Measurements from ENCODE around the gene RAB3B.
A peak's percentile ranks its signal among the peaks of the same experiment; 100 is the strongest.

Gene RAB3B

GRCh38 chr1:51990478-51990965 lies at the start of gene RAB3B:
Gene RAB3B, minus strand, starts transcription at chr1:51990700. Its CDS starts 13,583 bp downstream, at chr1:51977117.
- Histone ChIP-seq H3K27ac (no peak within 1 kb of the TSS), H3K4me1 (ENCODE audit: low read depth, poor library complexity, severe bottlenecking) (peaks cover 6% of the 10 kb centered on the region), H3K4me3 (IDR thresholded peaks at IDR 0.05; ENCODE audit: insufficient read depth, low read depth, low read length) (peak within 1 kb of the TSS; percentile 63), H3K79me2 (ENCODE audit: insufficient read depth, low read depth) (no peaks in the 10 kb centered on the region), H3K36me3 (ENCODE audit: insufficient read depth) (no peaks in the 10 kb centered on the region), H3K4me2 (peak within 1 kb of the TSS; percentile 52), H3K9ac (no peak within 1 kb of the TSS; the same call in 1 of the 2 replicates), H3K27me3 (ENCODE audit: insufficient read depth, low read depth) (peaks cover 15% of the 10 kb centered on the region; the same call in 1 of the 2 replicates), H2AFZ (ENCODE audit: low read depth) (peak within 1 kb of the TSS; percentile 75), H4K20me1 (ENCODE audit: insufficient read depth) (no peaks in the 10 kb centered on the region)
- TF ChIP-seq CTCF (conservative IDR thresholded peaks at IDR 0.05; ENCODE audit: low read depth, low read length) = no peak

DNA sequence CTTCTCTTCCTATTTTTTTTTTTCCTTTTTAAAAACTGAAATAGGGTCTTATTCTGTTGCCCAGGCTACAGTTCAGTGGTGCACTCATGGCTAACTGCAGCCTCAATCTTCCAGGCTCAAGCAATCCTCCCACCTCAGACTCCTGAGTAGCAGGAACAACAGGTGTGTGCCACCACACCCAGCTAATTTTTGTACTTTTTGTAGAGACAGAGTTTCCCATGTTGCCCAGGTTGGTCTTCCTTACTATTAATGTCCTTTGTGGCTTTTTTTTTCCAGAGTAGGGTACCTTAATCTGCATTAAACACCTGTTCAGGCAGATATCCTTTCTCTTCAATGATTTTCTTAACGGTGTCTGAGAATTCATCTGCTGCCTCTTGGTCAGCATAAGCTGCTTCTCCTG lies 47.4 kb upstream of the RAB3B start:
- H3K4me3 ChIP-seq (IDR thresholded peaks at IDR 0.05; ENCODE audit: insufficient read depth, low read depth, low read length) = no peak overlapping the region
- no peaks in the 10 kb centered on the region for H3K36me3 ChIP-seq (ENCODE audit: insufficient read depth)
- no peak overlapping the region for H3K9ac ChIP-seq
- H2AFZ ChIP-seq (ENCODE audit: low read depth) = no peak overlapping the region
- H3K27ac ChIP-seq = no peak overlapping the region
- no peaks in the 10 kb centered on the region for H4K20me1 ChIP-seq (ENCODE audit: insufficient read depth)
- peaks cover 6% of the 10 kb centered on the region for H3K4me1 ChIP-seq (ENCODE audit: low read depth, poor library complexity, severe bottlenecking)
- TF ChIP-seq CTCF (conservative IDR thresholded peaks at IDR 0.05; ENCODE audit: low read depth, low read length) = no peak
- peaks cover 6% of the 10 kb centered on the region for H3K79me2 ChIP-seq (ENCODE audit: insufficient read depth, low read depth)
- no peaks in the 10 kb centered on the region for H3K27me3 ChIP-seq (ENCODE audit: insufficient read depth, low read depth)
- no peak overlapping the region for H3K4me2 ChIP-seq

GRCh38 chr1:52037402-52037814 lies 46.9 kb upstream of the RAB3B start:
- Histone ChIP-seq H3K4me1 (ENCODE audit: low read depth, poor library complexity, severe bottlenecking) (peaks cover 6% of the 10 kb centered on the region), H3K9ac (no peak overlapping the region), H3K4me3 (IDR thresholded peaks at IDR 0.05; ENCODE audit: insufficient read depth, low read depth, low read length) (no peak overlapping the region), H3K36me3 (ENCODE audit: insufficient read depth) (no peaks in the 10 kb centered on the region), H3K79me2 (ENCODE audit: insufficient read depth, low read depth) (peaks cover 11% of the 10 kb centered on the region), H3K27me3 (ENCODE audit: insufficient read depth, low read depth) (no peaks in the 10 kb centered on the region), H2AFZ (ENCODE audit: low read depth) (no peak overlapping the region), H3K27ac (no peak overlapping the region), H4K20me1 (ENCODE audit: insufficient read depth) (no peaks in the 10 kb centered on the region), H3K4me2 (no peak overlapping the region)
- TF ChIP-seq CTCF (conservative IDR thresholded peaks at IDR 0.05; ENCODE audit: low read depth, low read length) = no peak

- Histone ChIP-seq H3K4me1 (ENCODE audit: low read depth, poor library complexity, severe bottlenecking) (peaks cover 25% of the 10 kb centered on the region), H3K36me3 (ENCODE audit: insufficient read depth) (no peaks in the 10 kb centered on the region), H3K4me2 (peak overlapping the region; percentile 85), H3K79me2 (ENCODE audit: insufficient read depth, low read depth) (peaks cover 42% of the 10 kb centered on the region), H3K27me3 (ENCODE audit: insufficient read depth, low read depth) (no peaks in the 10 kb centered on the region), H2AFZ (ENCODE audit: low read depth) (peak overlapping the region; percentile 54), H4K20me1 (ENCODE audit: insufficient read depth) (0 out of 2 replicates have a peak, but pooled peaks cover 6% of the 10 kb centered on the region), H3K9ac (peak overlapping the region; percentile 88; the same call in 1 of the 2 replicates), H3K4me3 (IDR thresholded peaks at IDR 0.05; ENCODE audit: insufficient read depth, low read depth, low read length) (peak overlapping the region; percentile 98), H3K27ac (peak overlapping the region; percentile 76)
- TF ChIP-seq CTCF (conservative IDR thresholded peaks at IDR 0.05; ENCODE audit: low read depth, low read length) = no peak
These were observed 43.5 kb upstream of the RAB3B start for GRCh38 chr1:52034050-52034384.

All from KMS-11 (cell line).